Progenitor cell of endocrine pancreas (in vitro differentiated cells): ENCODE results near the gene PDE9A. TPM values are rescaled to one million over a fixed set of nuclear protein-coding genes. Genes with fewer than 3 reads are reported as not detected.

Experiments used
- DNase-seq: peaks from one replicate; pipeline ENCODE4 v3.0.0; 2021; ENCODE audit warnings: low spot score; ENCODE audit not compliant: unreplicated experiment
- H3K27ac Mint-ChIP-seq: 2 replicates; pipeline ENCODE4 v1.8.0; 2021; ENCODE audit warnings: mild to moderate bottlenecking, moderate library complexity, mixed read lengths
- H3K27me3 Mint-ChIP-seq: 2 replicates; pipeline ENCODE4 v1.8.0; 2021; ENCODE audit warnings: mixed read lengths
- H3K36me3 Mint-ChIP-seq: 2 replicates; pipeline ENCODE4 v1.8.0; 2022; ENCODE audit warnings: mixed read lengths; ENCODE audit not compliant: insufficient read depth
- H3K4me1 Mint-ChIP-seq: 2 replicates; pipeline ENCODE4 v1.8.0; 2021; ENCODE audit warnings: low read depth, mixed read lengths
- H3K4me3 Mint-ChIP-seq: 2 replicates; pipeline ENCODE4 v1.8.0; 2021; ENCODE audit warnings: low read depth, mild to moderate bottlenecking, moderate library complexity, mixed read lengths
- H3K9me3 Mint-ChIP-seq: 2 replicates; pipeline ENCODE4 v1.8.0; 2021; ENCODE audit warnings: low read depth, mixed read lengths
- total RNA-seq: library from RNA; stranded (reverse); gene quantifications from 2 replicates; pipeline ENCODE4 v1.2.1, GENCODE V29; 2021
- TF ChIP-seq, protein P1 (sequence below): fragments of 200-600 bp; sonication (generic); IDR thresholded peaks from one replicate; pipeline ENCODE4 v1.5.0; 2021; ENCODE audit warnings: antibody characterized with exemption, mild to moderate bottlenecking; ENCODE audit not compliant: unreplicated experiment

Gene PDE9A
- total RNA-seq, 1 donor from 2014 or later, result 57.0 TPM

DNA sequence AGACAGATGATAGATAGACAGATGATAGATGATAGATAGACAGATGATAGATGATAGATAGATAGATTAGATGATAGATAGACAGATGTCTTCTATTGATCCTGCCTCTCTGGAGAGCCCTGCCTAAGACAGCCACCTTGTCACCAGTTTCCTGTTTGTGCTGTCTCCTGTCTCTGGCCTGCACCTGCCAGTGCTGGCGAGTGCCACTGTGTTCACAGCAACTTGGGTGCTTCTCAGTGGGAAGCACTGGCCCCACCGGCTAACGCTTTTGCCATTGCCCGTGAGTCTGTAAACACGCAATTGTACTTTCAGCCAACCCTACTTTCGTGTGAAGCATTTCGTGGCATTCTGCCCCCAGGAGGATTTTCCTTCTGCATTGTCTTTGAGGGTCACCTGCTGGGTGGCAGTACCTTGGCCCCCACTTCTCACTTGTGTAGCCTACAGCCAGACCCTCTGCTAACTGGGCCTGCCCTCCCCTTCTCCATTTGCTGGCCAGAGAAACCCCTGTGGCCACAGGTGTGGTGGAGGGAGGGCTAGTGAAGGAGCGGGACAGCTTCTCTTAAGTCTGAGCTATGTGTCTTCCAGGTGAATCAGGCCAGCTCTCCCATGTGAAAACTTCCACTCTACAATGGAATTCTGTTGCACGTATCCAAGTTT lies 23.4 kb upstream of the PDE9A start:
- H3K27me3 Mint-ChIP-seq, result peaks cover 4% of the 10 kb centered on the region
- peak overlapping the region; percentile 63 for H3K27ac Mint-ChIP-seq
- no peaks in the 10 kb centered on the region for H3K36me3 Mint-ChIP-seq
- TF ChIP-seq, protein P1, sequence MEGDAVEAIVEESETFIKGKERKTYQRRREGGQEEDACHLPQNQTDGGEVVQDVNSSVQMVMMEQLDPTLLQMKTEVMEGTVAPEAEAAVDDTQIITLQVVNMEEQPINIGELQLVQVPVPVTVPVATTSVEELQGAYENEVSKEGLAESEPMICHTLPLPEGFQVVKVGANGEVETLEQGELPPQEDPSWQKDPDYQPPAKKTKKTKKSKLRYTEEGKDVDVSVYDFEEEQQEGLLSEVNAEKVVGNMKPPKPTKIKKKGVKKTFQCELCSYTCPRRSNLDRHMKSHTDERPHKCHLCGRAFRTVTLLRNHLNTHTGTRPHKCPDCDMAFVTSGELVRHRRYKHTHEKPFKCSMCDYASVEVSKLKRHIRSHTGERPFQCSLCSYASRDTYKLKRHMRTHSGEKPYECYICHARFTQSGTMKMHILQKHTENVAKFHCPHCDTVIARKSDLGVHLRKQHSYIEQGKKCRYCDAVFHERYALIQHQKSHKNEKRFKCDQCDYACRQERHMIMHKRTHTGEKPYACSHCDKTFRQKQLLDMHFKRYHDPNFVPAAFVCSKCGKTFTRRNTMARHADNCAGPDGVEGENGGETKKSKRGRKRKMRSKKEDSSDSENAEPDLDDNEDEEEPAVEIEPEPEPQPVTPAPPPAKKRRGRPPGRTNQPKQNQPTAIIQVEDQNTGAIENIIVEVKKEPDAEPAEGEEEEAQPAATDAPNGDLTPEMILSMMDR, result no peak
- no peak overlapping the region for H3K4me3 Mint-ChIP-seq
- DNase-seq, result no peak
- H3K9me3 Mint-ChIP-seq, result no peaks in the 10 kb centered on the region
- H3K4me1 Mint-ChIP-seq, result peaks cover 16% of the 10 kb centered on the region

DNA sequence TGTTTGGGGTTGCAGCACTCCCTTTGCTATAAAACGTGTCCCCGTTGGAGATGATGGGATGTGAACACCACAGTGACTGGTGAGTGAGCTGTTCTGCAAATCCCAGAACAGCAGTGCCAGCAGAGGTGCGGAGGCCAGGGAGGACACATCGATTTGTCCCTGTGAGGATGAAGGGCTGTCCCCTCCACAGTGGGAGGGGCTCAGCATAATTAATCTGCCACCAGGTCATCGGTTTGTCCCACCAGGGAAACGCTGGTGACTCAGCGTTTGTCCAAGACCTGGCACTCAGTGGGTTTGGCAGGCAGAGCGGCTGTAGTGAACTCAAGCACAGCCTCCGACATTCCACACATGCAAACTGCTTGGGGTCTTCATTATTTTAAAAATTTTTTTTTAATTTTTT lies 22.8 kb upstream of the PDE9A start:
- TF ChIP-seq, protein P1, result no peak
- Mint-ChIP-seq H3K27me3 (peaks cover 4% of the 10 kb centered on the region), H3K27ac (peak overlapping the region; percentile 63), H3K4me3 (no peak overlapping the region), H3K9me3 (no peaks in the 10 kb centered on the region), H3K4me1 (peaks cover 11% of the 10 kb centered on the region), H3K36me3 (no peaks in the 10 kb centered on the region)
- DNase-seq, result no peak

DNA sequence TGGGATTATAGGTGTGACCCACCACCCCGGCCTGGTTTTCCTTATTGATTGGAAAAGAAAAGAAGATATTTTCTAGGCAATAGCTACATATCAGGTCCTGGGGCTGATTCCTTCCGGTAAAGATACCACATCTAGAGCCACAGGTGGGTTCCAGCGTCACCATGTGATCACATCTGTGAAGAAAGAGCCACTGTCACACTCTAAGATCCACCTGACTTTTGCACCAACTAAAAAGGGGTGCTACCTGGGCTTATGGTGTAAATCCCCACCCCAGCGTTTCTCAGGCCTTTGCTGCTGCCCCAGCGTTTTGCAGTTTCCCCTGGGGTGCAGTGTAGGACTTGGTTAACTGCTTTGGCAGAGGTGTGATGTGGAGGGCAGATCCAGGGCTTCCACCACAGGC lies 22.3 kb upstream of the PDE9A start:
- Mint-ChIP-seq H3K9me3 (no peaks in the 10 kb centered on the region), H3K36me3 (no peaks in the 10 kb centered on the region), H3K27ac (no peak overlapping the region), H3K4me1 (peaks cover 8% of the 10 kb centered on the region), H3K27me3 (peaks cover 4% of the 10 kb centered on the region), H3K4me3 (no peak overlapping the region)
- TF ChIP-seq, protein P1, result no peak
- no peak for DNase-seq

DNA sequence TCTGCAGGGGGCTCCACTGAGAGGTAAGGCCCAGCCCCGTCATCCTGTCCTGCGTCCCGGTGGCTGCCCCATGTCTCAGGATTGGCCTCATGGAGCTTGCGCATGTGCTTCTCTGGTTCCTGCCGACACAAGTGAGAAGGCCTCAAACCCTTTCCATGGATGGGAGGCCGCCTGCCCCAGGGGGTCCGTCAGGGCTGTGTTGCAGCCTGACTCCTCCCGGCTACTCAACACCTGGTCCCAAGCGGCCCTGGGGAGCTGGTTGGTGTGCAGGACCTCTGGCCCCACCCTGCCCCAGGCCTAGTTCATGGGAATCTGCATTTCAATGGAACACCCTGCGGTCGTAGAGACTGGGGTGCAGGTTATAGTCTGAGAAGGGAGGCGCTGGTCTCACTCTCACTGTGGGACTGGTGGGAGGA lies 21.1 kb upstream of the PDE9A start:
- H3K36me3 Mint-ChIP-seq, result no peaks in the 10 kb centered on the region
- peaks cover under 1% of the 10 kb centered on the region for H3K27me3 Mint-ChIP-seq
- H3K9me3 Mint-ChIP-seq, result no peaks in the 10 kb centered on the region
- H3K27ac Mint-ChIP-seq, result no peak overlapping the region
- peaks cover 2% of the 10 kb centered on the region for H3K4me1 Mint-ChIP-seq
- no peak for DNase-seq
- H3K4me3 Mint-ChIP-seq, result no peak overlapping the region
- TF ChIP-seq, protein P1, result no peak

DNA sequence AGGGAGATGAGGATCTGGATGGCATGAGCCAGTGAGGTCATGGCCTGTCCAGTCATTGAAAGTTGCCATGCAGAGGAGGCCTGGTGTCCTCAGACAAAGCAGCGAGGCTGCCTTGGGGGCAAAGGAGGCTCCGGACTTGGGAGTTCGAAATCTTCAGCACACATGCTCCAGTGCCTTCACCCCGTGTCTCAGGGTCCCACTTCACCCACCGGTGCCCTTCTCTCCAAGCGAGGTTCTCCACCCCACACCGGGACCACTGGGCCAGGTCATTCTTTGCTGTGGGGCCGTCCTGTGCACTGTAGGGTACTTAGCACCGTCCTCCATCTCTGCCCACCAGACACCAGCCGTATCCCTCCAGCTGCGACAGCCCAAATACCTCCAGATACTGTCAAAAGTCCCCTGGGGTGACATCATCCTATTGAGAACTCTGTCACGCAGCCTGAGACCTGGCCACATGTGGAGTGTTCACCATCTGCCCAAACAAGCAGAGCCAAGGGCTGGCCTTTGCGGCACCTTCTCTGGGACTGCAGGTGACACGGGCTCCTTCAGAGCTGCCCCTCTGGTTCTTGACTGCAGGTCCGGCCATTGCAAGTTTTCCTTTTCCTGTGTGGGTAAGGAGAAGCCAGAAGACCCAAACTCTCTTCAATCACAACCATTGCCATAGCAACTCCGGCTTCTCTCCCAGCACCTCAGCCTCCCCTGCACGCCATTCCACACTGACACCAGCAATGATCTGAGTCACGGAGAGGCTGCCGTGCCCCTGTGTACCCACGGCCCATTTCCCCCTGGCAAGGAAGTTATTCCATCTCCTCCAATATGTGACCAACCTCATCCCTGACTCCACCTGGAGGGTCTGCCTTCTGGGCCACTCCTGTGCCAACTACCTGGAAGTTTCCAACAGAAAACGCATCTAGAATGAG lies 20.4 kb upstream of the PDE9A start:
- Mint-ChIP-seq H3K4me3 (no peak overlapping the region), H3K9me3 (no peaks in the 10 kb centered on the region), H3K4me1 (peaks cover 2% of the 10 kb centered on the region), H3K27me3 (peaks cover 3% of the 10 kb centered on the region), H3K27ac (no peak overlapping the region), H3K36me3 (no peaks in the 10 kb centered on the region)
- TF ChIP-seq, protein P1, result no peak
- DNase-seq, result no peak
